ENCODE data around the gene IL19. TPM values are rescaled to one million over a fixed set of nuclear protein-coding genes. Genes with fewer than 3 reads are reported as not detected.

The IL19 gene
- total and polyA plus RNA-seq, 8 donors = 3.1 to 25.9 TPM; not detected in 6

DNA sequence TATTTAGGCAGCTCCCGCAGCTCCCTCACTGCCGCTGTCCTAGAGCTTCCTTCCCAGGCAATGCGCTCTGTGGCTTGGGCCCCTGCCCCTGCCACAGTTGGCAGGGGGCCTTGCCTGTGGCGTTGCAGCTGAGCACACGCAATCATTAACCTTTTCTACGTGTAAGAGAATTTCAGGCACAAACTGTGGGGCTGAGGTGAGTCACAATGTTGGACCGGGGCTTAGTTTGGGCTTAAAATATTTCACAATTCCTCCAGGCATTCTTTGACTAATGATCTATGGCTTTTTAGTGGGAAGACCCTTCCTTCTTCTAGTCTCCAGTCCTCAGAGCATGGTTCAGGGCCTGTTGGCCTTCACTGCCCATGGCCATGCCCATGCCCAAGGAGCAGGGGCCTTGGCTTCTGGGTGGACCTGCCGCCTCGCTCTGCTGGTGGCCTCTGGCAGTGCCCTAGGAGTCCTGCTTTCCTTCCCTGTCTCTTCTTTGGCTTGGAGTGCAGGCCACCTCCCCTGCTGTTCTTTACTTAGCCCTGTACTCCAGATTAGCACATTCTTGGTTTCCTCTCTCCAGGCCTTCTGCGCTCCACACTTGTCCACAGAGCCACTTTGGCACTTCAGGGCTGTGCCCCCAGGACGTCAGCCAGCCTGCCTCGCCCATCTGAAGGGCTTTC is 46.6 kb upstream of the IL19 start:
- Histone ChIP-seq H3K4me3 (no peak overlapping the region), H3K27ac (peak overlapping the region; percentile 47 to 86 (median 75)), H3K9me3 (no peaks in the 10 kb centered on the region), H3K4me1 (peaks cover 45 to 99% (median 68%) of the 10 kb centered on the region in 4 donors), H3K36me3 (peaks cover under 1 to 7% (median 5%) of the 10 kb centered on the region in 4 donors), H3K27me3 (no peaks in the 10 kb centered on the region)
- peak in 1 of 2 donors; percentile 57 for DNase-seq
- intact Hi-C loops (cut with DNase I; ENCODE audit: low total_unique reads) = no loop called here
- 27 to 41% (median 34%) methylated on average over 11 to 12 of the region's 12 CpGs for WGBS, 5 donors
- peak in 2 of 3 donors; percentile 53 to 82 for TF ChIP-seq POLR2AphosphoS5 (IDR thresholded peaks at IDR 0.05)
- TF ChIP-seq POLR2A (IDR thresholded peaks at IDR 0.05) = no peak

GRCh38 chr1:206725109-206725963 is 45.2 kb upstream of the IL19 start:
- H3K27ac ChIP-seq = peak overlapping the region in 2 of 5 donors; percentile 76 to 86
- 68 to 78% (median 72%) methylated on average over 8 to 9 of the region's 9 CpGs for WGBS, 5 donors
- intact Hi-C loops (cut with DNase I; ENCODE audit: low total_unique reads) = no loop called here

DNA sequence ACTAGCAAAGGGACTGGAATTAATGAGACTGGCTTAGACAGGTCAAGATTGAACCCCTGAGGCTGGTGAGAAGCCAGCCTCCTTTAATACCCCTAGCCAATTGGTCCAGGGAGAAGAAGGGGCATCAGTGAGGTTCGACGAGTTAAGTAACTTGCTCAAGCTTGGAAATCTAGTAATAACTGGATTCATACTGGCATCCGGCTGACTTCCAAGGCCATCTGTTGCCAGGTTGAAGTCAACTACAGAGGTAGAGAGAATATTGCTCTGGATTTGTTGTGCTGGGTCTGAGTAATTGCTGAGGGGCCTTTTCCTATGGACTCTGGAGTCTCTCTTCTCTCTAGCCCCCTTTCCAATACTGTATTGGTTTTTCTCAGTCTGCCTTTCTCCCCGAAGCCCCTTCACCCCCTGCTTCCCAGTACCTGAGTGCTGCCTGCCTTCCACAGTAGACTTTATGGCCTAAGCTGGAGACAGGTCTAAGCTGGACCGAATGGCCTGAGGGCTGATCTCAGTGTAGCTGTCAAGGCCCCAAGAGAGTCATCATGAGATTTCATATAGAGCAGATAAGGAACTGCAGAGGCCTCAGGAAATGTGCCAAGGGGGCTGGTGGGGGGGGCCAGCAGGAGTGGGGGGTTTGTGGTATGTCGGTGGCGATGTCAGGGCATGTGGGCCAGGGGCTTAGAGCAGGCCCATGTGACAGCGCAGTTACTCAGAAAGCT is 42.4 kb upstream of the IL19 start:
- intact Hi-C loops (cut with DNase I; ENCODE audit: low total_unique reads) = no loop called here
- no peak overlapping the region for H3K4me3 ChIP-seq
- no peaks in the 10 kb centered on the region for H3K27me3 ChIP-seq
- H3K4me1 ChIP-seq = peaks cover 29 to 62% (median 47%) of the 10 kb centered on the region in 4 donors
- H3K9me3 ChIP-seq = no peaks in the 10 kb centered on the region
- peak in 1 of 2 donors; percentile 4 for DNase-seq
- TF ChIP-seq EP300 (IDR thresholded peaks at IDR 0.05) (no peak), POLR2A (IDR thresholded peaks at IDR 0.05) (no peak), POLR2AphosphoS5 (IDR thresholded peaks at IDR 0.05) (no peak)
- TF ChIP-seq, protein P1, sequence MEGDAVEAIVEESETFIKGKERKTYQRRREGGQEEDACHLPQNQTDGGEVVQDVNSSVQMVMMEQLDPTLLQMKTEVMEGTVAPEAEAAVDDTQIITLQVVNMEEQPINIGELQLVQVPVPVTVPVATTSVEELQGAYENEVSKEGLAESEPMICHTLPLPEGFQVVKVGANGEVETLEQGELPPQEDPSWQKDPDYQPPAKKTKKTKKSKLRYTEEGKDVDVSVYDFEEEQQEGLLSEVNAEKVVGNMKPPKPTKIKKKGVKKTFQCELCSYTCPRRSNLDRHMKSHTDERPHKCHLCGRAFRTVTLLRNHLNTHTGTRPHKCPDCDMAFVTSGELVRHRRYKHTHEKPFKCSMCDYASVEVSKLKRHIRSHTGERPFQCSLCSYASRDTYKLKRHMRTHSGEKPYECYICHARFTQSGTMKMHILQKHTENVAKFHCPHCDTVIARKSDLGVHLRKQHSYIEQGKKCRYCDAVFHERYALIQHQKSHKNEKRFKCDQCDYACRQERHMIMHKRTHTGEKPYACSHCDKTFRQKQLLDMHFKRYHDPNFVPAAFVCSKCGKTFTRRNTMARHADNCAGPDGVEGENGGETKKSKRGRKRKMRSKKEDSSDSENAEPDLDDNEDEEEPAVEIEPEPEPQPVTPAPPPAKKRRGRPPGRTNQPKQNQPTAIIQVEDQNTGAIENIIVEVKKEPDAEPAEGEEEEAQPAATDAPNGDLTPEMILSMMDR (IDR thresholded peaks at IDR 0.05) = no peak
- H3K27ac ChIP-seq = no peak overlapping the region
- 82 to 89% (median 86%) methylated on average over 8 of the region's 8 CpGs for WGBS, 5 donors
- H3K36me3 ChIP-seq = peaks cover 42 to 49% (median 47%) of the 10 kb centered on the region in 4 donors

More at GRCh38 chr1:206725109-206725963, 45.2 kb upstream of the IL19 start:
- peak; percentile 53 to 77 for DNase-seq
- H3K9me3 ChIP-seq = no peaks in the 10 kb centered on the region
- TF ChIP-seq, protein P1 (IDR thresholded peaks at IDR 0.05) = peak in 4 of 7 experiments; percentile 16 to 44 (median 28)
- TF ChIP-seq POLR2A (IDR thresholded peaks at IDR 0.05) (no peak), POLR2AphosphoS5 (IDR thresholded peaks at IDR 0.05) (no peak), EP300 (IDR thresholded peaks at IDR 0.05) (no peak)
- H3K27me3 ChIP-seq = no peaks in the 10 kb centered on the region
- H3K36me3 ChIP-seq = peaks cover 14 to 21% (median 19%) of the 10 kb centered on the region in 4 donors
- H3K4me3 ChIP-seq = no peak overlapping the region
- peaks cover 45 to 90% (median 62%) of the 10 kb centered on the region in 4 donors for H3K4me1 ChIP-seq

- H3K9me3 ChIP-seq = no peaks in the 10 kb centered on the region
- no peaks in the 10 kb centered on the region for H3K27me3 ChIP-seq
- peaks cover 47 to 54% (median 52%) of the 10 kb centered on the region in 4 donors for H3K36me3 ChIP-seq
- intact Hi-C loops (cut with DNase I; ENCODE audit: low total_unique reads) = no loop called here
- no peak overlapping the region for H3K27ac ChIP-seq
- TF ChIP-seq POLR2AphosphoS5 (IDR thresholded peaks at IDR 0.05) = no peak
- TF ChIP-seq, protein P1 (IDR thresholded peaks at IDR 0.05) = no peak
- TF ChIP-seq POLR2A (IDR thresholded peaks at IDR 0.05) = no peak
- TF ChIP-seq EP300 (IDR thresholded peaks at IDR 0.05) = no peak
- peak in 1 of 2 donors; percentile 17 for DNase-seq
- 75 to 91% (median 84%) methylated on average over 7 to 9 of the region's 9 CpGs for WGBS, 5 donors
- no peak overlapping the region for H3K4me3 ChIP-seq
- H3K4me1 ChIP-seq = peaks cover 24 to 57% (median 42%) of the 10 kb centered on the region in 4 donors
These were observed 41.9 kb upstream of the IL19 start for GRCh38 chr1:206728697-206728987.

All from stomach (tissue), 9 donors.